Endothelial cell of umbilical vein (primary cell): ENCODE data around the gene GALK1. TPM values are rescaled to one million over a fixed set of nuclear protein-coding genes. Genes with fewer than 3 reads are reported as not detected.

Source experiments
- BruUV-seq: library from RNA; stranded (reverse); fragments of 400-500 nt; replicated peaks from 2 replicates; lab custom pipeline; 2021; lab: Mats Ljungman, UMichigan
- CTCF ChIA-PET: fragments of 300-600, 350-600 bp; sonication (Branson Sonifier 250); formaldehyde crosslinking; loops from one replicate; lab custom pipeline; 2021; ENCODE audit warnings: antibody characterized with exemption, inconsistent platforms; lab: Charles Lee
- POLR2A ChIA-PET: fragments of 300-600, 350-600 bp; sonication (Branson Sonifier 250); formaldehyde crosslinking; loops from one replicate; lab custom pipeline; 2021; ENCODE audit warnings: antibody characterized with exemption, inconsistent platforms; lab: Charles Lee
- DNase-seq: peaks from one replicate; pipeline ENCODE4 v3.0.0-alpha.2; 2011; ENCODE audit warnings: low read depth, low spot score
- FAIRE-seq: peaks from 2 replicates; lab custom pipeline; 2011; peaks lifted over from hg19 to GRCh38; lab: Jason Lieb, UNC
- H2AFZ ChIP-seq: 2 replicates; pipeline ENCODE4 v1.6.0; 2012; ENCODE audit warnings: low read depth, low read length, control low read depth, inconsistent platforms
- H3K27ac ChIP-seq: 2 replicates; pipeline ENCODE4 v1.5.1; 2011; ENCODE audit warnings: low read depth, mild to moderate bottlenecking, control low read depth, low read length, moderate library complexity; ENCODE audit not compliant: insufficient read depth
- H3K27me3 ChIP-seq, 2 experiments: 2 replicates each; pipeline versions ENCODE4 v1.6.0 to v1.6.1; 2011; ENCODE audit warnings: low read length in 2 of 2, mixed read lengths in 1 of 2; ENCODE audit not compliant: control insufficient read depth in 2 of 2, insufficient read depth in 2 of 2
- H3K36me3 ChIP-seq, 2 experiments: 2 replicates in 1 of 2; 3 replicates in 1 of 2; pipeline ENCODE4 v1.5.1; 2011; ENCODE audit warnings: low read length in 2 of 2, mild to moderate bottlenecking in 1 of 2, moderate library complexity in 1 of 2; ENCODE audit not compliant: control insufficient read depth in 2 of 2, insufficient read depth in 2 of 2; ENCODE audit errors: extremely low read depth in 1 of 2
- H3K4me1 ChIP-seq: 3 replicates; pipeline ENCODE4 v1.5.1; 2011; ENCODE audit warnings: mild to moderate bottlenecking, low read length; ENCODE audit not compliant: control insufficient read depth, insufficient read depth; ENCODE audit errors: extremely low read depth
- H3K4me2 ChIP-seq: 2 replicates; pipeline ENCODE4 v1.6.1; 2011; ENCODE audit warnings: low read length, control low read depth, mixed read lengths; ENCODE audit not compliant: insufficient read depth
- H3K4me3 ChIP-seq, 3 experiments: fragments of 200-600 bp in 1 of 3; sonication (generic), shearing (Covaris generic) in 1 of 3; replicated peaks in 1 of 3; 2 replicates each; pipeline ENCODE4 v1.5.1; 2011 to 2016; ENCODE audit warnings: control low read depth in 3 of 3, low read length in 3 of 3, mild to moderate bottlenecking in 2 of 3, inconsistent platforms in 1 of 3, low read depth in 1 of 3, moderate library complexity in 1 of 3; ENCODE audit not compliant: insufficient read depth in 1 of 3
- H3K79me2 ChIP-seq: 2 replicates; pipeline ENCODE4 v1.6.0; 2012; ENCODE audit warnings: low read length, inconsistent platforms; ENCODE audit not compliant: control insufficient read depth, insufficient read depth
- H3K9ac ChIP-seq: replicated peaks from 2 replicates; pipeline ENCODE3; 2011; ENCODE audit warnings: low read length, control low read depth; ENCODE audit not compliant: insufficient read depth; ENCODE audit errors: extremely low read depth
- H3K9me1 ChIP-seq: replicated peaks from 3 replicates; pipeline ENCODE4 v1.6.0; 2011; ENCODE audit warnings: mild to moderate bottlenecking, low read length; ENCODE audit not compliant: control insufficient read depth, insufficient read depth; ENCODE audit errors: extremely low read depth
- H3K9me3 ChIP-seq: replicated peaks from 2 replicates; pipeline ENCODE4 v1.5.1; 2012; ENCODE audit warnings: low read length, inconsistent platforms; ENCODE audit not compliant: control insufficient read depth, insufficient read depth
- H4K20me1 ChIP-seq: replicated peaks from 2 replicates; pipeline ENCODE3; 2011; ENCODE audit warnings: mild to moderate bottlenecking, low read length; ENCODE audit not compliant: control insufficient read depth, insufficient read depth; ENCODE audit errors: extremely low read depth
- CTCF ChIP-seq, 2 donors: IDR thresholded peaks; 1 replicate in 1 of 2; 2 replicates in 1 of 2; pipeline ENCODE4 v1.5.1; 2011; ENCODE audit warnings: low read length in 2 of 2, mild to moderate bottlenecking in 2 of 2, moderate library complexity in 2 of 2, control low read depth in 1 of 2, inconsistent platforms in 1 of 2, low read depth in 1 of 2; ENCODE audit not compliant: insufficient read depth in 1 of 2; ENCODE audit errors: extremely low read depth in 1 of 2
- EZH2 ChIP-seq: IDR thresholded peaks from 2 replicates; pipeline ENCODE4 v1.6.1; 2012; ENCODE audit warnings: borderline replicate concordance, low read depth, mild to moderate bottlenecking, moderate library complexity, low read length, inconsistent platforms; ENCODE audit not compliant: severe bottlenecking
- FOS ChIP-seq: IDR thresholded peaks from 2 replicates; pipeline ENCODE4 v1.6.1; 2011; ENCODE audit warnings: mild to moderate bottlenecking, low read length, moderate library complexity, borderline replicate concordance; ENCODE audit not compliant: insufficient read depth
- GATA2 ChIP-seq: IDR thresholded peaks from 2 replicates; pipeline ENCODE4 v1.7.0; 2011; ENCODE audit warnings: low read depth, mild to moderate bottlenecking, moderate library complexity, mixed read lengths, low read length; ENCODE audit not compliant: insufficient read length, insufficient read depth
- JUN ChIP-seq: IDR thresholded peaks from 2 replicates; pipeline ENCODE4 v1.6.1; 2011; ENCODE audit warnings: borderline replicate concordance, low read depth; ENCODE audit not compliant: insufficient read length, insufficient read depth
- MAX ChIP-seq: IDR thresholded peaks from 2 replicates; pipeline ENCODE4 v1.6.1; 2011; ENCODE audit not compliant: insufficient read depth, insufficient read length
- MYC ChIP-seq: IDR thresholded peaks from one replicate; pipeline ENCODE4 v1.6.1; 2011; ENCODE audit warnings: mild to moderate bottlenecking, low read depth, low read length
- POLR2A ChIP-seq: IDR thresholded peaks from 2 replicates; pipeline ENCODE4 v1.6.1; 2012; ENCODE audit warnings: low read depth, mild to moderate bottlenecking, control low read depth, low read length
- POLR2AphosphoS5 ChIP-seq: IDR thresholded peaks from 2 replicates; pipeline ENCODE4 v1.6.1; 2012; ENCODE audit warnings: low read depth, mild to moderate bottlenecking, control low read depth, low read length, moderate library complexity; ENCODE audit not compliant: insufficient read depth
- dilution Hi-C: fragments of 300-500 bp; cut with MboI; formaldehyde crosslinking; loops from one replicate; pipeline ENCODE4 v1.15.0; 2019; ENCODE audit warnings: low sequenced_read_pairs; ENCODE audit not compliant: extremely low pct_ligation_motif_present
- intact Hi-C: fragments of 100-400 bp; cut with micrococcal nuclease; formaldehyde crosslinking; loops from one replicate; pipeline ENCODE4 v1.10.0; 2022
- polyA plus RNA-seq, 4 experiments: library from polyadenylated mRNA; depleted of rRNA in 3 of 4; stranded (reverse) in 3 of 4; unstranded in 1 of 4; fragments of >200 nt; gene quantifications; 2 replicates each; pipeline versions ENCODE4 v1.2.1 to v1.2.3, GENCODE V29; 2011 to 2012; ENCODE audit warnings: missing spikeins in 1 of 4
- total RNA-seq: library from RNA; stranded (reverse); gene quantifications from 2 replicates; pipeline ENCODE4 v1.2.3, GENCODE V29; 2021

The GALK1 gene
- total and polyA plus RNA-seq, 2 donors (not counting 3 experiments of a cell fraction or from before 2014, with no cell fraction given): 45.8 to 63.7 TPM

GRCh38 chr17:75808905-75809621, 44.1 kb upstream of the GALK1 start:
- ChIA-PET POLR2A (no interaction called here), CTCF (interaction anchor here (1.3 to 1.7 kb wide), 2 partner anchors 21 to 29 kb away, joined by 4 to 7 read pairs; no protein-coding TSS in a partner anchor)
- H2AFZ ChIP-seq: no peak overlapping the region
- no peak overlapping the region for H3K4me2 ChIP-seq
- DNase-seq (no peak), FAIRE-seq (no peak)
- H3K36me3 ChIP-seq: peaks cover 0 to 30% of the 10 kb centered on the region in 2 experiments
- intact Hi-C loops: no loop called here
- no peaks in the 10 kb centered on the region for H3K4me1 ChIP-seq
- no peaks in the 10 kb centered on the region for H3K9me1 ChIP-seq
- H3K4me3 ChIP-seq: no peak overlapping the region
- H3K79me2 ChIP-seq: no peaks in the 10 kb centered on the region
- no peaks in the 10 kb centered on the region for H3K27me3 ChIP-seq
- TF ChIP-seq POLR2A (no peak), FOS (no peak), EZH2 (no peak), GATA2 (no peak), JUN (no peak), POLR2AphosphoS5 (no peak), MYC (no peak), CTCF (IDR thresholded peaks at IDR 0.05; ENCODE audit: extremely low read depth in 1 of 2, insufficient read depth in 1 of 2, low read depth in 1 of 2, low read length in 2 of 2) (no peak), MAX (no peak)
- dilution Hi-C loops: no loop called here
- H3K9ac ChIP-seq: no peak overlapping the region
- no peaks in the 10 kb centered on the region for H4K20me1 ChIP-seq
- BruUV-seq: no TSS peak
- no peak overlapping the region for H3K27ac ChIP-seq
- no peaks in the 10 kb centered on the region for H3K9me3 ChIP-seq
